ENCODE data around the gene TRMU. TPM values are rescaled to one million over a fixed set of nuclear protein-coding genes. Genes with fewer than 3 reads are reported as not detected.

The TRMU gene
- total RNA-seq, 2 experiments from 2014 or later: 84.0 to 84.6 TPM

- peaks cover 2% of the 10 kb centered on the region for H3K4me1 Mint-ChIP-seq (ENCODE audit: low read depth)
- ChIA-PET CTCF (no interaction called here), POLR2A (no interaction called here)
- H3K27me3 Mint-ChIP-seq (ENCODE audit: low read depth): no peaks in the 10 kb centered on the region
- no peak for DNase-seq
- no peak overlapping the region for H3K27ac Mint-ChIP-seq
- no peaks in the 10 kb centered on the region for H3K9me3 Mint-ChIP-seq (ENCODE audit: insufficient read depth)
- no peak for ATAC-seq
- no peak overlapping the region for H3K4me3 Mint-ChIP-seq
- H3K36me3 Mint-ChIP-seq (ENCODE audit: low read depth): peaks cover 1% of the 10 kb centered on the region
Observed at GRCh38 chr22:46362203-46362933, 26.9 kb downstream of the TRMU start.

GRCh38 chr22:46362934-46363515 is 27.5 kb downstream of the TRMU start:
- Mint-ChIP-seq H3K27me3 (ENCODE audit: low read depth) (no peaks in the 10 kb centered on the region), H3K36me3 (ENCODE audit: low read depth) (no peaks in the 10 kb centered on the region), H3K9me3 (ENCODE audit: insufficient read depth) (no peaks in the 10 kb centered on the region), H3K27ac (no peak overlapping the region), H3K4me3 (no peak overlapping the region), H3K4me1 (ENCODE audit: low read depth) (peaks cover 2% of the 10 kb centered on the region)
- ATAC-seq: no peak
- POLR2A ChIA-PET: no interaction called here
- CTCF ChIA-PET: no interaction called here
- DNase-seq: no peak

- POLR2A ChIA-PET: no interaction called here
- no peaks in the 10 kb centered on the region for H3K36me3 Mint-ChIP-seq (ENCODE audit: low read depth)
- no peak for DNase-seq
- CTCF ChIA-PET: no interaction called here
- no peak overlapping the region for H3K4me3 Mint-ChIP-seq
- no peak for ATAC-seq
- no peaks in the 10 kb centered on the region for H3K27me3 Mint-ChIP-seq (ENCODE audit: low read depth)
- H3K9me3 Mint-ChIP-seq (ENCODE audit: insufficient read depth): no peaks in the 10 kb centered on the region
- H3K27ac Mint-ChIP-seq: no peak overlapping the region
- peaks cover 2% of the 10 kb centered on the region for H3K4me1 Mint-ChIP-seq (ENCODE audit: low read depth)
Observed at GRCh38 chr22:46363611-46364321, 28.3 kb downstream of the TRMU start.

GRCh38 chr22:46364341-46365165 is 29.0 kb downstream of the TRMU start:
- Mint-ChIP-seq H3K4me3 (no peak overlapping the region), H3K4me1 (ENCODE audit: low read depth) (peaks cover 2% of the 10 kb centered on the region), H3K27ac (no peak overlapping the region), H3K27me3 (ENCODE audit: low read depth) (no peaks in the 10 kb centered on the region), H3K36me3 (ENCODE audit: low read depth) (no peaks in the 10 kb centered on the region), H3K9me3 (ENCODE audit: insufficient read depth) (no peaks in the 10 kb centered on the region)
- ATAC-seq (no peak), DNase-seq (no peak)
- POLR2A ChIA-PET: no interaction called here
- CTCF ChIA-PET: interaction anchor here (0.7 kb wide), 1 partner anchor 177 kb away, joined by 3 read pairs; no protein-coding TSS in a partner anchor

GRCh38 chr22:46365166-46365624 is 29.7 kb downstream of the TRMU start:
- ChIA-PET POLR2A (no interaction called here), CTCF (interaction anchor here (0.7 kb wide), 1 partner anchor 176 kb away, joined by 3 read pairs; no protein-coding TSS in a partner anchor)
- Mint-ChIP-seq H3K27ac (no peak overlapping the region), H3K4me1 (ENCODE audit: low read depth) (peaks cover 6% of the 10 kb centered on the region), H3K9me3 (ENCODE audit: insufficient read depth) (no peaks in the 10 kb centered on the region), H3K4me3 (no peak overlapping the region), H3K27me3 (ENCODE audit: low read depth) (no peaks in the 10 kb centered on the region), H3K36me3 (ENCODE audit: low read depth) (no peaks in the 10 kb centered on the region)
- no peak for ATAC-seq
- no peak for DNase-seq

- Mint-ChIP-seq H3K36me3 (ENCODE audit: low read depth) (no peaks in the 10 kb centered on the region), H3K27me3 (ENCODE audit: low read depth) (no peaks in the 10 kb centered on the region), H3K4me1 (ENCODE audit: low read depth) (peaks cover 16% of the 10 kb centered on the region), H3K4me3 (no peak overlapping the region), H3K9me3 (ENCODE audit: insufficient read depth) (no peaks in the 10 kb centered on the region), H3K27ac (no peak overlapping the region)
- DNase-seq: no peak
- POLR2A ChIA-PET: no interaction called here
- CTCF ChIA-PET: interaction anchor here (1.8 to 2.6 kb wide), 2 partner anchors 178 to 188 kb away, joined by 6 to 68 read pairs; no protein-coding TSS in a partner anchor
- ATAC-seq: no peak
Observed at GRCh38 chr22:46366327-46366731, 30.8 kb downstream of the TRMU start.

- peak; percentile 31 for ATAC-seq
- no peak for DNase-seq
- H3K9me3 Mint-ChIP-seq (ENCODE audit: insufficient read depth): no peaks in the 10 kb centered on the region
- H3K4me3 Mint-ChIP-seq: no peak overlapping the region
- CTCF ChIA-PET: interaction anchor here (0.6 to 2.6 kb wide), 24 partner anchors 8 to 540 kb away, joined by 3 to 68 read pairs (median 4); partner anchors contain the start of gene TTC38
- peaks cover 7% of the 10 kb centered on the region for H3K27me3 Mint-ChIP-seq (ENCODE audit: low read depth)
- POLR2A ChIA-PET: no interaction called here
- no peak overlapping the region for H3K27ac Mint-ChIP-seq
- H3K4me1 Mint-ChIP-seq (ENCODE audit: low read depth): peaks cover 18% of the 10 kb centered on the region
- no peaks in the 10 kb centered on the region for H3K36me3 Mint-ChIP-seq (ENCODE audit: low read depth)
Observed at GRCh38 chr22:46366801-46367706, 31.5 kb downstream of the TRMU start.

- H3K27me3 Mint-ChIP-seq (ENCODE audit: low read depth): peaks cover 11% of the 10 kb centered on the region
- H3K4me3 Mint-ChIP-seq: no peak overlapping the region
- H3K9me3 Mint-ChIP-seq (ENCODE audit: insufficient read depth): no peaks in the 10 kb centered on the region
- peaks cover 17% of the 10 kb centered on the region for H3K4me1 Mint-ChIP-seq (ENCODE audit: low read depth)
- ATAC-seq (peak; percentile 80), DNase-seq (peak; percentile 80)
- H3K27ac Mint-ChIP-seq: no peak overlapping the region
- CTCF ChIA-PET: interaction anchor here (0.6 to 2.6 kb wide), 27 partner anchors 9 to 541 kb away, joined by 3 to 68 read pairs (median 3); partner anchors contain the start of gene TTC38
- POLR2A ChIA-PET: no interaction called here
- H3K36me3 Mint-ChIP-seq (ENCODE audit: low read depth): no peaks in the 10 kb centered on the region
Observed at GRCh38 chr22:46367707-46368191, 32.2 kb downstream of the TRMU start.

GRCh38 chr22:46368422-46368821 is 32.9 kb downstream of the TRMU start:
- no peak overlapping the region for H3K27ac Mint-ChIP-seq
- no peak for ATAC-seq
- no peaks in the 10 kb centered on the region for H3K9me3 Mint-ChIP-seq (ENCODE audit: insufficient read depth)
- no peaks in the 10 kb centered on the region for H3K36me3 Mint-ChIP-seq (ENCODE audit: low read depth)
- peaks cover 15% of the 10 kb centered on the region for H3K27me3 Mint-ChIP-seq (ENCODE audit: low read depth)
- H3K4me1 Mint-ChIP-seq (ENCODE audit: low read depth): peaks cover 21% of the 10 kb centered on the region
- CTCF ChIA-PET: interaction anchor here (0.7 to 2.6 kb wide), 16 partner anchors 8 to 541 kb away, joined by 3 to 68 read pairs (median 4); no protein-coding TSS in a partner anchor
- DNase-seq: no peak
- H3K4me3 Mint-ChIP-seq: no peak overlapping the region
- POLR2A ChIA-PET: no interaction called here

- ChIA-PET CTCF (interaction anchor here (1.3 to 1.8 kb wide), 2 partner anchors 8 to 113 kb away, joined by 3 to 8 read pairs; no protein-coding TSS in a partner anchor), POLR2A (no interaction called here)
- H3K9me3 Mint-ChIP-seq (ENCODE audit: insufficient read depth): no peaks in the 10 kb centered on the region
- peaks cover under 1% of the 10 kb centered on the region for H3K36me3 Mint-ChIP-seq (ENCODE audit: low read depth)
- no peak for DNase-seq
- no peak overlapping the region for H3K4me3 Mint-ChIP-seq
- H3K27me3 Mint-ChIP-seq (ENCODE audit: low read depth): peaks cover 20% of the 10 kb centered on the region
- ATAC-seq: no peak
- no peak overlapping the region for H3K27ac Mint-ChIP-seq
- peaks cover 26% of the 10 kb centered on the region for H3K4me1 Mint-ChIP-seq (ENCODE audit: low read depth)
Observed at GRCh38 chr22:46368871-46369715, 33.6 kb downstream of the TRMU start.

Measured in activated CD8-positive, alpha-beta T cell treated with anti-CD3 and anti-CD28 coated beads, Interleukin-2, amount 10 ng/mL, durations not matched to agents 7 days and 5 days (primary cell).